Measurements from ENCODE around the gene GNRHR.
"Not testable (repeated sequence)": the region's sequence is repeated elsewhere in the genome, so short reads cannot be mapped to it uniquely, and the experiment has no call there.

Gene GNRHR

DNA sequence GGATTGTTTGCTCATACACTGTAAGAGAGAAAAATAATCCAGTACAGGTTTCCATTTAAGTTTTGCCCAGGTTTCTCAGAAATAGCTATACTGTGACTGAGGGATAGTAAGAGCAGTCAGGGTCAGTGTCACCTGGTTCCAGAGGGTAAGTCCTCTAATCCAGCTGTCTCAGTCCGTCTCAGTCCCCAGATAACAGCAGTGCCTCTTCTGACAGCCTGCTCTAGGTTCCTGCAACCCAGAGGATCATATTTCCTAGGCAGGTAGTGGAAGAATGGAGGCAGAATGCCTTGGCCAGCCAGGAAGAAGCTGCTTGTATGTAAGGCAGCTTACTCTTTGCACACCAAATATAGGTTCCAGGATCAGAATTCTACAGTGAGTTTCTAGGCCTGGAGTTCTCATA, 22.6 kb upstream of the GNRHR start:
- ChIA-PET CTCF (no interaction called here), POLR2A (no interaction called here)

DNA sequence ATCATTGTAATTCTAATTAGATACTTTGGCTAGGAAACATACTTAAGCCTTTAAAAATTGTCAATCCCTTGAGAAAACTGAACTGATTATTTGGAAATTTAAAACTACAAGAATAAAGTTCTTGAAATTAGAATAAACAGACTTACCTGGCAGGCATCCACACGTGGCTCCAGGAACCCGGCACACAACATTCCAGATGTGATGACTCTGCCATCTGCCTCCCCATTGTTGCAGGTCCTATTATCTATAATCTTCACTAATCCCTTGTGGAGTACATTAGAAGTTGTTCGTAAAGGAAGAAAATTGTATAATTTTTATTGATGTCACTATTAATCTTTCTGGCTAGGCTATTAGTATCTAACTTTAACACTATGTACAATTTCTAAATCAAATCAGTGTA, 16.2 kb upstream of the GNRHR start:
- ChIA-PET CTCF (no interaction called here), POLR2A (no interaction called here)
- TF ChIP-seq SP1 (IDR thresholded peaks at IDR 0.05) (no peak), BHLHE40 (IDR thresholded peaks at IDR 0.05; ENCODE audit: borderline replicate concordance) (no peak), HDGF (IDR thresholded peaks at IDR 0.05; ENCODE audit: borderline replicate concordance) (no peak), FOXA1 (IDR thresholded peaks at IDR 0.05) (no peak), NFRKB (IDR thresholded peaks at IDR 0.05) (no peak), ZNF384 (IDR thresholded peaks at IDR 0.05) (no peak), CTBP1 (IDR thresholded peaks at IDR 0.05; ENCODE audit: borderline replicate concordance) (no peak), ARNT (IDR thresholded peaks at IDR 0.05) (no peak), LEF1 (IDR thresholded peaks at IDR 0.05; ENCODE audit: borderline replicate concordance) (no peak), FOXM1 (IDR thresholded peaks at IDR 0.05; ENCODE audit: borderline replicate concordance) (no peak), SUZ12 (IDR thresholded peaks at IDR 0.05) (no peak)
- TF ChIP-seq, protein P1, sequence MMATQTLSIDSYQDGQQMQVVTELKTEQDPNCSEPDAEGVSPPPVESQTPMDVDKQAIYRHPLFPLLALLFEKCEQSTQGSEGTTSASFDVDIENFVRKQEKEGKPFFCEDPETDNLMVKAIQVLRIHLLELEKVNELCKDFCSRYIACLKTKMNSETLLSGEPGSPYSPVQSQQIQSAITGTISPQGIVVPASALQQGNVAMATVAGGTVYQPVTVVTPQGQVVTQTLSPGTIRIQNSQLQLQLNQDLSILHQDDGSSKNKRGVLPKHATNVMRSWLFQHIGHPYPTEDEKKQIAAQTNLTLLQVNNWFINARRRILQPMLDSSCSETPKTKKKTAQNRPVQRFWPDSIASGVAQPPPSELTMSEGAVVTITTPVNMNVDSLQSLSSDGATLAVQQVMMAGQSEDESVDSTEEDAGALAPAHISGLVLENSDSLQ (IDR thresholded peaks at IDR 0.05) = no peak
- DNase-seq (ENCODE audit: extremely low spot score) = no peak

More for the DNA sequence above, 22.6 kb upstream of the GNRHR start:
- DNase-seq (ENCODE audit: extremely low spot score) = no peak
- TF ChIP-seq BHLHE40 (IDR thresholded peaks at IDR 0.05; ENCODE audit: borderline replicate concordance) (no peak), SUZ12 (IDR thresholded peaks at IDR 0.05) (no peak), FOXM1 (IDR thresholded peaks at IDR 0.05; ENCODE audit: borderline replicate concordance) (no peak), SP1 (IDR thresholded peaks at IDR 0.05) (no peak), TARDBP (IDR thresholded peaks at IDR 0.05) (no peak), NFRKB (IDR thresholded peaks at IDR 0.05) (no peak), CTBP1 (IDR thresholded peaks at IDR 0.05; ENCODE audit: borderline replicate concordance) (no peak), ZNF384 (IDR thresholded peaks at IDR 0.05) (no peak)
- TF ChIP-seq, protein P1 (IDR thresholded peaks at IDR 0.05) = no peak

DNA sequence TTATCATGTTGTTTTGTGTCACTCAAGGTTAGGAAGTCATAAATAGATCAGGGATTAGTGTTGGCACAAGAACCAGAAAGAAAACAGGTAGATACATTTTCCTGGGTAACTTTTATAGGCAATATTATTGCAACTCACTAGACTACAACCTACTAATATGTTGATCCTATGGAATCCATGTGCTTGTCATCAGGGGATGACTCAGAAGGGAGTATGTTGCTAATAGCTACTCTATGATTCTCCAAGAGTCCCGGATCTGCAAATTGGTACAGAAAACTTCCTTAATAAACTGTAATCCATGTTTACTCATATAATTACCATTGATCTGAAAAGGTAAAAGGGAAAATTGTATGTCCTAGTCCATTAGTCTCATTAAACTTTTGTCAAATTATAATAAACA, 11.7 kb upstream of the GNRHR start:
- ChIA-PET CTCF (no interaction called here), POLR2A (no interaction called here)
- no peak for DNase-seq (ENCODE audit: extremely low spot score)
- TF ChIP-seq HDGF (IDR thresholded peaks at IDR 0.05; ENCODE audit: borderline replicate concordance) = no peak
- no peak for TF ChIP-seq CTBP1 (IDR thresholded peaks at IDR 0.05; ENCODE audit: borderline replicate concordance)
- no peak for TF ChIP-seq TARDBP (IDR thresholded peaks at IDR 0.05)
- no peak for TF ChIP-seq LEF1 (IDR thresholded peaks at IDR 0.05; ENCODE audit: borderline replicate concordance)
- no peak for TF ChIP-seq ZNF384 (IDR thresholded peaks at IDR 0.05)
- TF ChIP-seq, protein P1 (IDR thresholded peaks at IDR 0.05) = no peak
- no peak for TF ChIP-seq SUZ12 (IDR thresholded peaks at IDR 0.05)
- TF ChIP-seq ELF4 (IDR thresholded peaks at IDR 0.05) = no peak
- no peak for TF ChIP-seq FOXA1 (IDR thresholded peaks at IDR 0.05)

DNA sequence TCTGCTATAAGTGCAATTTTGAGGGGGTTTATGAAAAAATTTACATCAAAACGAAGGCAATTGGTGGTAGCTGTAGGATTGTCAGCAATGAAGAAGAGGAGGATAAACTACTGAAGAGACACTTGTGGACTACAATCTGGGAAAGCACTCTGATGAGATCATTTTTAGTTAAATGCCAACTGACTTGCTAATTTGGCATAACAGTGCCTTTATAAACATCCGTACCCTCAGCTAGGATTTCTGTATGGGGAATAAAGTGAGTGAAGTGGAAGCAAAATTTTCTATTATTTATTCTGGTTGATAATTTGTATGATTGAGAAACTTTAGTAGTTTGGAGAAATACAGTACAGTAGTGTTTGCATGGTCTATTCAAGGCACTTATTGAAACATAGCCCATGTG, 11.2 kb upstream of the GNRHR start:
- CTCF ChIA-PET = no interaction called here
- POLR2A ChIA-PET = no interaction called here
- TF ChIP-seq FOXA1 (IDR thresholded peaks at IDR 0.05) (no peak), SP1 (IDR thresholded peaks at IDR 0.05) (no peak), CTBP1 (IDR thresholded peaks at IDR 0.05; ENCODE audit: borderline replicate concordance) (no peak), ARNT (IDR thresholded peaks at IDR 0.05) (no peak), TARDBP (IDR thresholded peaks at IDR 0.05) (no peak)
- no peak for DNase-seq (ENCODE audit: extremely low spot score)

DNA sequence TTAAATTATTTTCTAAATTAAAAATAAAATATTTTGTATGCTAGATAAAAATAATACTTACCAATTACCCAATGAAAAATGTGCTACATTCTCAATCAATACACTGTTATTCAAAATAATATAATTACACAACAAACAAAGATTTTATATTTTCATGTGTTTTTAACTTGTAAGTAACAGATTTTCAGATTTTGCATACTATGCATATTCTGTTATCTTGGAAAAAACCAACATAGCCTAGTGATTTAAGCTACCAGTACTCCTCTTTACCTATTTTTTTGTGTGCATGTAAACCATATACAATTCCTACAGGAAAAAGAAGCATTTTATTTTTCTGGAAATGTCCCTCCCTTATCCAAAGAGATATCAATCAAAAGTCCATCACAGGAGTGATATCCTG, 10.0 kb upstream of the GNRHR start:
- CTCF ChIA-PET = no interaction called here
- no peak for TF ChIP-seq LEF1 (IDR thresholded peaks at IDR 0.05; ENCODE audit: borderline replicate concordance)
- no peak for TF ChIP-seq BHLHE40 (IDR thresholded peaks at IDR 0.05; ENCODE audit: borderline replicate concordance)
- no peak for TF ChIP-seq ELF4 (IDR thresholded peaks at IDR 0.05)
- no peak for TF ChIP-seq CTBP1 (IDR thresholded peaks at IDR 0.05; ENCODE audit: borderline replicate concordance)
- no peak for TF ChIP-seq FOXA1 (IDR thresholded peaks at IDR 0.05)
- no peak for TF ChIP-seq SP1 (IDR thresholded peaks at IDR 0.05)
- no peak for TF ChIP-seq HDGF (IDR thresholded peaks at IDR 0.05; ENCODE audit: borderline replicate concordance)
- TF ChIP-seq, protein P1 (IDR thresholded peaks at IDR 0.05) = no peak
- TF ChIP-seq TARDBP (IDR thresholded peaks at IDR 0.05) = no peak
- TF ChIP-seq L3MBTL2 (conservative IDR thresholded peaks at IDR 0.05) = no peak
- TF ChIP-seq SUZ12 (IDR thresholded peaks at IDR 0.05) = no peak
- TF ChIP-seq NFRKB (IDR thresholded peaks at IDR 0.05) = no peak
- no peak for TF ChIP-seq FOXK2 (IDR thresholded peaks at IDR 0.05)
- TF ChIP-seq ZNF384 (IDR thresholded peaks at IDR 0.05) = no peak
- TF ChIP-seq ARNT (IDR thresholded peaks at IDR 0.05) = no peak
- TF ChIP-seq FOXM1 (IDR thresholded peaks at IDR 0.05; ENCODE audit: borderline replicate concordance) = no peak
- no peak for DNase-seq (ENCODE audit: extremely low spot score)
- POLR2A ChIA-PET = no interaction called here

DNA sequence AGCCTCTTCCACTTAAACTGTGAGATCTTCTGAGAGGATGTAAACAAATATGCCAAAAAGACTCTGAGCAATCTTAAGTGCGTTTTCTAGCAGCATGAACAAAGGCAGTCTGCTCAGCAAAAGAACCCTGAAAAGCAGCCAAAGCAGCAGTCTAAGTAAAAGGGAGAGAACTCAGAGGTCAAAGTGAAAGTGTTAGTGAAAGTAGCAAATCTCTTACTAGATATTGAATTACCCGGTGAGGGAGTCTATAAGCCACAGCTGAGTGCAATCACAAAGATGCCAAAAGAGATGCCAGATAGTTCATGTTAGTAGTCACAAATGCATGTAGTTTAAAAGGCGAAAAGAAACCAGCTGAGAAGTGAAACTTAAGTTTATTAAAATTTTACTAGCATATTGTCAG, 7.9 kb upstream of the GNRHR start:
- TF ChIP-seq, protein P1 (IDR thresholded peaks at IDR 0.05) = no peak
- TF ChIP-seq NFRKB (IDR thresholded peaks at IDR 0.05) (no peak), ARNT (IDR thresholded peaks at IDR 0.05) (no peak), L3MBTL2 (conservative IDR thresholded peaks at IDR 0.05) (no peak), ELF4 (IDR thresholded peaks at IDR 0.05) (no peak), FOXA1 (IDR thresholded peaks at IDR 0.05) (no peak), SUZ12 (IDR thresholded peaks at IDR 0.05) (no peak), HDGF (IDR thresholded peaks at IDR 0.05; ENCODE audit: borderline replicate concordance) (no peak), FOXK2 (IDR thresholded peaks at IDR 0.05) (no peak), CTBP1 (IDR thresholded peaks at IDR 0.05; ENCODE audit: borderline replicate concordance) (no peak), FOXM1 (IDR thresholded peaks at IDR 0.05; ENCODE audit: borderline replicate concordance) (no peak), SP1 (IDR thresholded peaks at IDR 0.05) (no peak), ZNF384 (IDR thresholded peaks at IDR 0.05) (no peak)
- ChIA-PET CTCF (no interaction called here), POLR2A (no interaction called here)
- DNase-seq (ENCODE audit: extremely low spot score) = no peak

DNA sequence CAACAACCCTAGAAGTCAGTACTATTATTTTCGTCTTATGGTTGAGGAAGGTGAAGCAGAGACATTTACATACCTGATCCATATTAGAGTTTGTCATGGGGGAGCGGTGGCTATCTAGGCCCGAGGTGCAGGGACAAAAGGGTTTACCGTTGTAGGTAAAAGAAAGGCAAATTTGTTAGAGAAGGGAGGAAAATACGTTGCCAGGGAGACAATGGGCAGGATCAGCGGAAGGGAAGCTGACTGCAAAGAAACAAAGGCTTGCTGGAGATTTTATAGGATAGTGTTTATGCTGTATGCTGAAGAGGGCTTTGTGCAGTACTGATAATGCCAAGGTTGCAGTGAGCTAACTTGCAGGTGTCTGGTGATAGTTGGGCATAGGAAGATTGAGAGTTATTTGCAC, 2.8 kb upstream of the GNRHR start:
- POLR2A ChIA-PET; DNase-seq (ENCODE audit: extremely low spot score): not testable (repeated sequence)
- CTCF ChIA-PET = interaction anchor here (1.0 kb wide), 1 partner anchor 10 kb away, joined by 4 read pairs; no protein-coding TSS in a partner anchor
